Immature natural killer cell (primary cell): ENCODE data around the gene RAD51B. TPM values are rescaled to one million over a fixed set of nuclear protein-coding genes. Genes with fewer than 3 reads are reported as not detected.

Source experiments
- DNase-seq, 3 donors: peaks; one replicate each; pipeline ENCODE4 v3.0.0; 2022; ENCODE audit warnings: mixed read lengths in 1 of 3
- H3K27ac Mint-ChIP-seq, 6 donors: one replicate each; pipeline ENCODE4 v1.8.0; 2020; ENCODE audit warnings: mixed read lengths in 6 of 6, mild to moderate bottlenecking in 5 of 6, inconsistent platforms in 4 of 6, moderate library complexity in 3 of 6
- H3K27me3 Mint-ChIP-seq, 3 donors: one replicate each; pipeline ENCODE4 v1.8.0; 2020 to 2021; ENCODE audit warnings: low read depth in 3 of 3, mild to moderate bottlenecking in 3 of 3, mixed read lengths in 3 of 3, moderate library complexity in 3 of 3, inconsistent platforms in 1 of 3
- H3K36me3 Mint-ChIP-seq, 3 donors: one replicate each; pipeline ENCODE4 v1.8.0; 2020; ENCODE audit warnings: mixed read lengths in 3 of 3, inconsistent platforms in 2 of 3, mild to moderate bottlenecking in 2 of 3
- H3K4me1 Mint-ChIP-seq, 2 donors: one replicate each; pipeline ENCODE4 v1.8.0; 2020; ENCODE audit warnings: inconsistent platforms in 2 of 2, mild to moderate bottlenecking in 2 of 2, mixed read lengths in 2 of 2, moderate library complexity in 1 of 2
- H3K4me3 Mint-ChIP-seq, 5 donors: one replicate each; pipeline ENCODE4 v1.8.0; 2020; ENCODE audit warnings: mild to moderate bottlenecking in 5 of 5, mixed read lengths in 5 of 5, inconsistent platforms in 3 of 5, moderate library complexity in 3 of 5
- H3K9me3 Mint-ChIP-seq, 6 donors: one replicate each; pipeline ENCODE4 v1.8.0; 2020; ENCODE audit warnings: mild to moderate bottlenecking in 6 of 6, mixed read lengths in 6 of 6, inconsistent platforms in 4 of 6, moderate library complexity in 3 of 6
- polyA plus RNA-seq, 3 donors: library from polyadenylated mRNA; unstranded; fragments of 300-500 nt; fragmentation: Illumina TruSeq; gene quantifications; one replicate each; pipeline ENCODE4 v1.2.3, GENCODE V29; 2021

The RAD51B gene
- polyA plus RNA-seq, 3 donors from 2014 or later, result 17.6 to 20.8 (median 17.7) TPM

GRCh38 chr14:68225321-68225720 lies 405.7 kb downstream of the RAD51B start:
- Mint-ChIP-seq H3K27me3 (no peaks in the 10 kb centered on the region), H3K27ac (no peak overlapping the region)

GRCh38 chr14:68226523-68226922 lies 406.9 kb downstream of the RAD51B start:
- no peak for DNase-seq
- Mint-ChIP-seq H3K4me1 (no peaks in the 10 kb centered on the region), H3K27ac (no peak overlapping the region), H3K36me3 (no peaks in the 10 kb centered on the region), H3K9me3 (no peaks in the 10 kb centered on the region), H3K4me3 (no peak overlapping the region), H3K27me3 (no peaks in the 10 kb centered on the region)

More at GRCh38 chr14:68225321-68225720, 405.7 kb downstream of the RAD51B start:
- no peak for DNase-seq
- Mint-ChIP-seq H3K36me3 (no peaks in the 10 kb centered on the region), H3K4me1 (no peaks in the 10 kb centered on the region), H3K9me3 (peaks cover 0 to 2% (median 0%) of the 10 kb centered on the region in 6 donors), H3K4me3 (no peak overlapping the region)

GRCh38 chr14:68228656-68229055 lies 409.1 kb downstream of the RAD51B start:
- Mint-ChIP-seq H3K36me3 (no peaks in the 10 kb centered on the region), H3K4me3 (no peak overlapping the region), H3K27me3 (no peaks in the 10 kb centered on the region), H3K4me1 (no peaks in the 10 kb centered on the region), H3K9me3 (no peaks in the 10 kb centered on the region), H3K27ac (no peak overlapping the region)
- DNase-seq, result no peak

- Mint-ChIP-seq H3K27me3 (no peaks in the 10 kb centered on the region), H3K9me3 (no peaks in the 10 kb centered on the region), H3K27ac (no peak overlapping the region), H3K4me3 (no peak overlapping the region), H3K4me1 (no peaks in the 10 kb centered on the region), H3K36me3 (no peaks in the 10 kb centered on the region)
- no peak for DNase-seq
Observed at GRCh38 chr14:68229423-68230100, 410.0 kb downstream of the RAD51B start.

GRCh38 chr14:68230202-68230949 lies 410.8 kb downstream of the RAD51B start:
- Mint-ChIP-seq H3K4me1 (no peaks in the 10 kb centered on the region), H3K27me3 (no peaks in the 10 kb centered on the region), H3K36me3 (no peaks in the 10 kb centered on the region), H3K9me3 (no peaks in the 10 kb centered on the region), H3K27ac (no peak overlapping the region), H3K4me3 (no peak overlapping the region)
- DNase-seq, result no peak

- Mint-ChIP-seq H3K27ac (no peak overlapping the region), H3K36me3 (no peaks in the 10 kb centered on the region), H3K4me1 (no peaks in the 10 kb centered on the region), H3K9me3 (no peaks in the 10 kb centered on the region), H3K27me3 (no peaks in the 10 kb centered on the region), H3K4me3 (no peak overlapping the region)
- no peak for DNase-seq
Observed at GRCh38 chr14:68230950-68231717, 411.6 kb downstream of the RAD51B start.

- no peaks in the 10 kb centered on the region for H3K36me3 Mint-ChIP-seq
- no peaks in the 10 kb centered on the region for H3K4me1 Mint-ChIP-seq
- H3K9me3 Mint-ChIP-seq, result no peaks in the 10 kb centered on the region
- H3K27me3 Mint-ChIP-seq, result no peaks in the 10 kb centered on the region
- DNase-seq, result no peak
- no peak overlapping the region for H3K4me3 Mint-ChIP-seq
- no peak overlapping the region for H3K27ac Mint-ChIP-seq
Observed at GRCh38 chr14:68231898-68232297, 412.3 kb downstream of the RAD51B start.

GRCh38 chr14:68232300-68233055 lies 412.9 kb downstream of the RAD51B start:
- H3K4me1 Mint-ChIP-seq, result no peaks in the 10 kb centered on the region
- no peak overlapping the region for H3K4me3 Mint-ChIP-seq
- no peak overlapping the region for H3K27ac Mint-ChIP-seq
- no peaks in the 10 kb centered on the region for H3K27me3 Mint-ChIP-seq
- DNase-seq, result no peak
- H3K36me3 Mint-ChIP-seq, result no peaks in the 10 kb centered on the region
- H3K9me3 Mint-ChIP-seq, result no peaks in the 10 kb centered on the region

GRCh38 chr14:68233101-68233784 lies 413.7 kb downstream of the RAD51B start:
- no peaks in the 10 kb centered on the region for H3K4me1 Mint-ChIP-seq

GRCh38 chr14:68234101-68234905 lies 414.7 kb downstream of the RAD51B start:
- H3K27ac Mint-ChIP-seq, result no peak overlapping the region
- no peak for DNase-seq
- H3K27me3 Mint-ChIP-seq, result no peaks in the 10 kb centered on the region

More at GRCh38 chr14:68233101-68233784, 413.7 kb downstream of the RAD51B start:
- no peaks in the 10 kb centered on the region for H3K9me3 Mint-ChIP-seq
- H3K27me3 Mint-ChIP-seq, result no peaks in the 10 kb centered on the region
- no peak for DNase-seq
- no peak overlapping the region for H3K4me3 Mint-ChIP-seq
- H3K36me3 Mint-ChIP-seq, result no peaks in the 10 kb centered on the region
- no peak overlapping the region for H3K27ac Mint-ChIP-seq

GRCh38 chr14:68235011-68235410 lies 415.4 kb downstream of the RAD51B start:
- no peak for DNase-seq
- Mint-ChIP-seq H3K36me3 (peaks cover 0 to 3% (median 0%) of the 10 kb centered on the region in 3 donors), H3K4me1 (no peaks in the 10 kb centered on the region), H3K27me3 (no peaks in the 10 kb centered on the region), H3K9me3 (no peaks in the 10 kb centered on the region), H3K4me3 (no peak overlapping the region), H3K27ac (no peak overlapping the region)

More at GRCh38 chr14:68234101-68234905, 414.7 kb downstream of the RAD51B start:
- Mint-ChIP-seq H3K4me1 (no peaks in the 10 kb centered on the region), H3K9me3 (no peaks in the 10 kb centered on the region), H3K4me3 (no peak overlapping the region), H3K36me3 (peaks cover 0 to under 1% (median 0%) of the 10 kb centered on the region in 3 donors)

GRCh38 chr14:68236582-68237458 lies 417.2 kb downstream of the RAD51B start:
- Mint-ChIP-seq H3K27me3 (no peaks in the 10 kb centered on the region), H3K36me3 (peaks cover 0 to 7% (median 0%) of the 10 kb centered on the region in 3 donors), H3K4me3 (no peak overlapping the region), H3K27ac (peak overlapping the region in 1 of 6 donors; percentile 6), H3K4me1 (no peaks in the 10 kb centered on the region), H3K9me3 (no peaks in the 10 kb centered on the region)
- no peak for DNase-seq
